Measurements from ENCODE around the gene AQP5.

The AQP5 gene

GRCh38 chr12:49964849-49965624 is 3.4 kb downstream of the AQP5 start:
- DNase-seq (ENCODE audit: low read depth in 1 of 2, low spot score in 1 of 2), result no peak
- TF ChIP-seq SPI1 (IDR thresholded peaks at IDR 0.05; ENCODE audit: borderline replicate concordance, low read depth) (no peak), GABPA (IDR thresholded peaks at IDR 0.05; ENCODE audit: low read depth) (no peak), POLR2AphosphoS5 (IDR thresholded peaks at IDR 0.05; ENCODE audit: low read depth) (no peak)
- TF ChIP-seq, protein P1, sequence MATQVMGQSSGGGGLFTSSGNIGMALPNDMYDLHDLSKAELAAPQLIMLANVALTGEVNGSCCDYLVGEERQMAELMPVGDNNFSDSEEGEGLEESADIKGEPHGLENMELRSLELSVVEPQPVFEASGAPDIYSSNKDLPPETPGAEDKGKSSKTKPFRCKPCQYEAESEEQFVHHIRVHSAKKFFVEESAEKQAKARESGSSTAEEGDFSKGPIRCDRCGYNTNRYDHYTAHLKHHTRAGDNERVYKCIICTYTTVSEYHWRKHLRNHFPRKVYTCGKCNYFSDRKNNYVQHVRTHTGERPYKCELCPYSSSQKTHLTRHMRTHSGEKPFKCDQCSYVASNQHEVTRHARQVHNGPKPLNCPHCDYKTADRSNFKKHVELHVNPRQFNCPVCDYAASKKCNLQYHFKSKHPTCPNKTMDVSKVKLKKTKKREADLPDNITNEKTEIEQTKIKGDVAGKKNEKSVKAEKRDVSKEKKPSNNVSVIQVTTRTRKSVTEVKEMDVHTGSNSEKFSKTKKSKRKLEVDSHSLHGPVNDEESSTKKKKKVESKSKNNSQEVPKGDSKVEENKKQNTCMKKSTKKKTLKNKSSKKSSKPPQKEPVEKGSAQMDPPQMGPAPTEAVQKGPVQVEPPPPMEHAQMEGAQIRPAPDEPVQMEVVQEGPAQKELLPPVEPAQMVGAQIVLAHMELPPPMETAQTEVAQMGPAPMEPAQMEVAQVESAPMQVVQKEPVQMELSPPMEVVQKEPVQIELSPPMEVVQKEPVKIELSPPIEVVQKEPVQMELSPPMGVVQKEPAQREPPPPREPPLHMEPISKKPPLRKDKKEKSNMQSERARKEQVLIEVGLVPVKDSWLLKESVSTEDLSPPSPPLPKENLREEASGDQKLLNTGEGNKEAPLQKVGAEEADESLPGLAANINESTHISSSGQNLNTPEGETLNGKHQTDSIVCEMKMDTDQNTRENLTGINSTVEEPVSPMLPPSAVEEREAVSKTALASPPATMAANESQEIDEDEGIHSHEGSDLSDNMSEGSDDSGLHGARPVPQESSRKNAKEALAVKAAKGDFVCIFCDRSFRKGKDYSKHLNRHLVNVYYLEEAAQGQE (IDR thresholded peaks at IDR 0.05; ENCODE audit: insufficient replicate concordance, low read depth), result no peak
- TF ChIP-seq, protein P2, sequence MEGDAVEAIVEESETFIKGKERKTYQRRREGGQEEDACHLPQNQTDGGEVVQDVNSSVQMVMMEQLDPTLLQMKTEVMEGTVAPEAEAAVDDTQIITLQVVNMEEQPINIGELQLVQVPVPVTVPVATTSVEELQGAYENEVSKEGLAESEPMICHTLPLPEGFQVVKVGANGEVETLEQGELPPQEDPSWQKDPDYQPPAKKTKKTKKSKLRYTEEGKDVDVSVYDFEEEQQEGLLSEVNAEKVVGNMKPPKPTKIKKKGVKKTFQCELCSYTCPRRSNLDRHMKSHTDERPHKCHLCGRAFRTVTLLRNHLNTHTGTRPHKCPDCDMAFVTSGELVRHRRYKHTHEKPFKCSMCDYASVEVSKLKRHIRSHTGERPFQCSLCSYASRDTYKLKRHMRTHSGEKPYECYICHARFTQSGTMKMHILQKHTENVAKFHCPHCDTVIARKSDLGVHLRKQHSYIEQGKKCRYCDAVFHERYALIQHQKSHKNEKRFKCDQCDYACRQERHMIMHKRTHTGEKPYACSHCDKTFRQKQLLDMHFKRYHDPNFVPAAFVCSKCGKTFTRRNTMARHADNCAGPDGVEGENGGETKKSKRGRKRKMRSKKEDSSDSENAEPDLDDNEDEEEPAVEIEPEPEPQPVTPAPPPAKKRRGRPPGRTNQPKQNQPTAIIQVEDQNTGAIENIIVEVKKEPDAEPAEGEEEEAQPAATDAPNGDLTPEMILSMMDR (IDR thresholded peaks at IDR 0.05; ENCODE audit: insufficient read depth, low read length), result no peak
- peaks cover 33% of the 10 kb centered on the region for H3K27me3 ChIP-seq (ENCODE audit: insufficient read depth, poor library complexity, severe bottlenecking)
- no peak overlapping the region for H3K4me3 ChIP-seq (replicated peaks; ENCODE audit: insufficient read depth, low read length)
- H3K27ac ChIP-seq (replicated peaks), result no peak overlapping the region

GRCh38 chr12:49965836-49966235 is 4.2 kb downstream of the AQP5 start:
- no peak for DNase-seq (ENCODE audit: low read depth in 1 of 2, low spot score in 1 of 2)
- no peak for TF ChIP-seq GABPA (IDR thresholded peaks at IDR 0.05; ENCODE audit: low read depth)
- no peak for TF ChIP-seq POLR2AphosphoS5 (IDR thresholded peaks at IDR 0.05; ENCODE audit: low read depth)
- TF ChIP-seq, protein P1 (IDR thresholded peaks at IDR 0.05; ENCODE audit: insufficient replicate concordance, low read depth), result no peak
- Histone ChIP-seq H3K4me3 (replicated peaks; ENCODE audit: insufficient read depth, low read length) (no peak overlapping the region), H3K27me3 (ENCODE audit: insufficient read depth, poor library complexity, severe bottlenecking) (peaks cover 25% of the 10 kb centered on the region), H3K27ac (replicated peaks) (no peak overlapping the region)

DNA sequence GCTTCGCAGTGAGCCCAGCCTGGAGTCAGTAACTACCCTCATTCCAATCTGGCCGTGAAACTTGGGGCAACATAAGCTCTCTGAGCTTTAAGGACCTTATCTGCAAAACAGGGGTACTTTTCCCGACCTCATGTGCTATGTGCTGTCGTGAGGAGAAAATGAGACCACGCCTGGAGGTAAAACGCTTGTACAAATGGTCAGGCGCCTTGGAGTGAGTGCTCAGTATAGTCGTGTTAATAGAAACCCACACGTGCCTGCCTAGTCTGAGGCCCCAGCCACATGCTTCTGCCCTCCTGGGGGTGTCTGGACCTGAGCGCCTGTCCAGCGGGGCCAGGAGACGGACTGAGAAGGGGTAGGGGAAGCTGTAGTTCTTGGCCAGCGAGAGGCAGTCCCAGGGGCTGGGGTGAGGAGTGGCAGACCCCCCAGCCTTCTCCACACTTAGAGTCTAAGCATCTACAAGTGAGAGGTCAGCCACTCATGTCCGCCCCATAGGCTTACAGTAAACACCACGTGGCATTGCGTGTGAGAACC is 4.9 kb downstream of the AQP5 start:
- DNase-seq (ENCODE audit: low read depth in 1 of 2, low spot score in 1 of 2), result no peak
- TF ChIP-seq GABPA (IDR thresholded peaks at IDR 0.05; ENCODE audit: low read depth), result no peak
- TF ChIP-seq, protein P2 (IDR thresholded peaks at IDR 0.05; ENCODE audit: insufficient read depth, low read length), result no peak
- TF ChIP-seq SPI1 (IDR thresholded peaks at IDR 0.05; ENCODE audit: borderline replicate concordance, low read depth), result no peak
- TF ChIP-seq POLR2AphosphoS5 (IDR thresholded peaks at IDR 0.05; ENCODE audit: low read depth), result no peak
- Histone ChIP-seq H3K4me3 (replicated peaks; ENCODE audit: insufficient read depth, low read length) (no peak overlapping the region), H3K27ac (replicated peaks) (no peak overlapping the region), H3K27me3 (ENCODE audit: insufficient read depth, poor library complexity, severe bottlenecking) (peaks cover 21% of the 10 kb centered on the region)

DNA sequence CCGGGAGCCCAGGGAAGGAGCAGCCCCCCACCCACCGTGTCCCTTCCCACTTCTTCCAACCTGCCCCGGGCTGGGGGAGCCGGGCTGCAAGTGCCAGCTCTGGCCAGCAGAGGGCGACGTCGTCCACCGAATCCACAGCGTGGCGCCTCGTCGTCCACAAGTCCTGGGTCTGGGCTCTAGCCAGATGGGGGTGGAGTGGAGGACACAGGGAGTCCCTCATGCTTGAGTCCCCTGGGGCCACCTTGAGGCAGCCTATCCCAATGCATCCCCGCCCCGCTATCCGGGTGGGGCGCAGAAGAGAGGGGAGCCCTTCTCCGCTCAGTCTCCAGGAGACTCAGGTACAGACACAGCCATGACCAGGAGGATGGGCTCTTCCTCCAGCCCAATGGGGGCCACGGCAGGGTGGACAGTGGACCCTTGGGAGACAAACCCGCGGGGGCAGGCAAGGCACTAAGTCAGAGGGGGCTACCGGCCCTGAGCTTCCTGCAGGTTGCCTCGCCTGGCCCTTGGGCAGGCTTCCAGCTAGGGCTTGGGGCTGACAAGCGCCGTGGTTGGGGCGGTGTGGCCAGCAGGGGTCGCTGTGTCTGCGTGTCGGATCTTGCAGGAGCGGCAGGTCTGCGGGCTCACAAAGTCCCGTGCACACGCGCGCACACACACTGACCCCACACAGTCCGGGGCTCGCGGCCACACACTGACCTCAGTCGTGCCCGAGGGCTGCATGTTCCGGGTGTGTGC is 5.5 kb downstream of the AQP5 start:
- H3K27ac ChIP-seq (replicated peaks), result no peak overlapping the region
- H3K4me3 ChIP-seq (replicated peaks; ENCODE audit: insufficient read depth, low read length), result peak overlapping the region; percentile 32
- TF ChIP-seq SPI1 (IDR thresholded peaks at IDR 0.05; ENCODE audit: borderline replicate concordance, low read depth) (no peak), POLR2AphosphoS5 (IDR thresholded peaks at IDR 0.05; ENCODE audit: low read depth) (no peak)
- TF ChIP-seq, protein P1 (IDR thresholded peaks at IDR 0.05; ENCODE audit: insufficient replicate concordance, low read depth), result no peak
- TF ChIP-seq, protein P2 (IDR thresholded peaks at IDR 0.05; ENCODE audit: insufficient read depth, low read length), result peak; percentile 65
- peaks cover 17% of the 10 kb centered on the region for H3K27me3 ChIP-seq (ENCODE audit: insufficient read depth, poor library complexity, severe bottlenecking)
- DNase-seq (ENCODE audit: low read depth in 1 of 2, low spot score in 1 of 2), result peak; percentile 77 to 87

Measured in HL-60 (cell line).